NCI-H2107 treated with DMSO at 0.1 percent for 48 hours (cell line): Measurements from ENCODE around the gene CNOT8.
"Not testable (repeated sequence)": the region's sequence is repeated elsewhere in the genome, so short reads cannot be mapped to it uniquely, and the experiment has no call there.

Experiments
- DNase-seq: peaks from one replicate; lab custom pipeline; 2025; ENCODE audit not compliant: unreplicated experiment; lab: John Stamatoyannopoulos, UW

CNOT8 gene

DNA sequence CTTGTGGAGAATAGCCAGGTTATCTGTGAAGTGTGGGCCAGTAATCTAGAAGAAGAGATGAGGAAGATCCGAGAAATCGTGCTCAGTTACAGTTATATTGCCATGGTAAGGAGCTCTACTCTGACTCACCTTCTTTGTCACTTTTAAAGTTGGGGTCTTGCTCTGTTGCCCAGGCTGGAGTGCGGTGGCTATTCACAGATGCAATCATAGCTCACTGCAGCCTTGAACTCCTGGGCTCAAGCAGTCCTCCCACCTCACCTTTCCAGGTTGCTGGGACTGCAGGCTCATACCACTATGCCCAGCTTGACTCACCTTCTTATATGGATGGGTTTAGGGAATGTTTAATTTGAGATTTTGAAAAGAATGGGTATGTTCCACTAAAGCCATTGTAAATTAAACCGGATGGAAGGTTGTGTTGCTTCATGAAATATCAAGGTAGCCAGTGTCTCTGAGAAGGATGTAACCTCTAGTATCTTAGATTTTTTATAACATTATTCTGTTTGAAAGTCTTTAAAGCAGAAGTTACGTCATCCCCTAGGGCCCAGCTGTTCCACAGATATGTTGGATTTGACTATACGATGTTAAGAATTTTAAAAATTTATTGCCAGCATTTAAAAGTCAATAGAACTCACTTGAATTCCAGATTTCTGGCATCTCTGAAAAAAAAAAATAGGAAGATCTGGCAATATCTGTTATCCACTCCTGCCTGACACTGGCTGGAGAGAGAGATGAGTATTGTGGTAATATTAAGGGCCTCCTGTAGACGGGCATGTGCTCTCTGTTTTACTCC lies 5.1 kb downstream of the CNOT8 start:
- no peak for DNase-seq

DNA sequence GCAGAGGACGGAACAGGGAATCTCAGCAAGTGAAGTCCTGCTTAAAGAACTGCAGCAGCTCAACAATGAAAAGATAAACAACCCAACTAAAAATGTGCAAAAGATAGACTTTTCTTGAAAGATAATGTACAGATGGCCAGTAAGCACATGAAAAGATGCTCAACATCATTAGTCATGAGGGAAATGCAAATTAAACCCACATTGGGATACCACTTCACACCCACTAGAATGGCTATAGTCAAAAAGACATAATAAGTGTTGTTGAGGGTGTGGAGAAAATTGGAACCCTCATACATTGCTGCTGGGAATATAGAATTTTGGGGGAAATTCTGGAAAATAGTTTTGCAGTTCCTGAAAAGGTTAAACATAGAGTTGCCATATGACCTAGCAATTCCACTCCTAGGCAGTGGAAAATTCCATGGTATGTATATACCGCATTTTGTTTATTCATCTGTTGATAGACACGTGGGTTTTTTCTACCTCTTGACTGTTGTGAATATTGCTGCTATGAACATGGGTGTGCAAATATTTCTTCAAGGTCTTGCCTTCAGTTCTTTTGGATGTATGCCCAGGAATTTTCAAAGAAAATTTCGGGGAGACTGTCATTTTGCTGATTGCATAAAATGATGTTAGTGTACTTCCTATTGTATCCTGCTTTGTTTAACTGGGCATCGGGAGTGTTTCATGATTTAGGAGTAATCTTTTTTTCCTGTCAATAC lies 7.2 kb downstream of the CNOT8 start:
- DNase-seq = no peak

DNA sequence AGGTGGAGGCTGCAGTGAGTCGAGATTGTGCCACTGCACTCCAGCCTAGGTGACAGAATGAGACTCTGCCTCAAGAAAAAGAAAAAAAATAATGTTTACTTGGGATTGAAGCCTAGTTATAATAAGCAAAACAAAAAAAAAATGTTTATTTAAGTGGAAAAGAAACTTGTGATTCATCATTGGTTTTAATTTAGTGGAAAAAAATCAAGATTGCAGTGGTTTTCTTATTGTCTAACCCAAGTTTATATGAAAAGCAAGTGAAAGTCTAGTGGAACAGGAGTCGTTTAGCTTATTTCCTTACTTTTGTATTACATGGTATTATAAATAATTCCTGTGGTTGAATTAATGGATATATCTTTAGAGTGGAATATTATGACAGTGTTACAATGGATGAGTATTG lies 8.4 kb downstream of the CNOT8 start:
- DNase-seq = no peak

DNA sequence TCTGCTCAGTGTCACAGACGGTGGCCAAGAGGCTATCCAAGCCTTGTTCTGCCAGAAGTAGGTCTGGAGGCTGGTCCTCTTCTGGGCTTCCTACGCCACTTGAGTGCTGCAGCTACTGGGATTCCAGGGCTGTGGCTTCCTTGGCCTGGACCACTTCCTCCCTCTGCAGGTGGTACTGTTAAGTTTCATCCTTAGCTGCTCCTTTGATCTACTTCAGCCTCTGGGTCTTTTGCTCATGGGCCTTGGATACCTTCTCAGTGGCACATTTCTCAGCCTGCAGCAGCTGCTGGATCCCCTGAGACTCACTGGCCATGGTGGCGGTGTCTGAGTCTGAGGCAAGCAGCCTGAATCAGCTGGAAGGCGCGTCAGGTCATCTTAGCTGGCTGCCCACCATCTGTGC lies 10.3 kb downstream of the CNOT8 start:
- DNase-seq = no peak

- DNase-seq = no peak
Measured at GRCh38 chr5:154871734-154872133, 13.3 kb downstream of the CNOT8 start.

- DNase-seq = no peak
Measured at GRCh38 chr5:154873791-154874331, 15.4 kb downstream of the CNOT8 start.

- no peak for DNase-seq
Measured at GRCh38 chr5:154878642-154879335, 20.4 kb downstream of the CNOT8 start.

GRCh38 chr5:154881986-154882385 lies 23.6 kb downstream of the CNOT8 start:
- DNase-seq = no peak

GRCh38 chr5:154884424-154884823 lies 26.0 kb downstream of the CNOT8 start:
- no peak for DNase-seq

GRCh38 chr5:154885439-154885838 lies 27.0 kb downstream of the CNOT8 start:
- no peak for DNase-seq

- DNase-seq = no peak
Measured at GRCh38 chr5:154892369-154892771, 33.9 kb downstream of the CNOT8 start.

GRCh38 chr5:154893381-154893780 lies 35.0 kb downstream of the CNOT8 start:
- no peak for DNase-seq

GRCh38 chr5:154895606-154896561 lies 37.5 kb downstream of the CNOT8 start:
- no peak for DNase-seq

DNA sequence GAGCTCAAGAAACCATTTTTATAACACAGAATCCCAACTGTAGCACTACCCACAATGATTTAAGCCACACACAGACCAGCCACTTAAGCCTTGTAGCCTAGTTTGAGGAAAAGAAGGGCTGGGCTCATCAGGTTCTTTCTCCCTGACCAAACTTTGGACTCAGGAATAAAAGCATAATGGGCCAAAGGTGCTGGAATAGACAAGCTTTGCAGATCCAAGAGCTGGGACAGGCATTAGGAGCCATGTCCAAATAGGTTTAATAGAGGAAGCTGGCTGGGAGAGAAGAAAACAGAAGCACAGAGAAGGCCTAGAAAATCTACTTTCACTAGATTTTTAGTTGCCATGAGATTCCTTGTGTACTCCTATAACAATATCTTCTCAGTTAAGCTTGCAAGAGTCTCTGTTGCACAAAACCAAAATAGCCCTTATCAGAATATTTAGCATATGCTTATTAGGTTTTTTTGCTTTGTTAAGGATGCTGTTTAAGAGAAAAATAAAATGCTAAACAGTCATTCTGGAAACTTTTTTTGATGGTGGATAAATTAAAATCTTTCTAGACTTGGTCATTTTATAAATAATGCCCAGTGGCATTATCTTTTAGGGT lies 38.2 kb downstream of the CNOT8 start:
- DNase-seq = no peak

GRCh38 chr5:154898210-154898609 lies 39.8 kb downstream of the CNOT8 start:
- DNase-seq = no peak

DNA sequence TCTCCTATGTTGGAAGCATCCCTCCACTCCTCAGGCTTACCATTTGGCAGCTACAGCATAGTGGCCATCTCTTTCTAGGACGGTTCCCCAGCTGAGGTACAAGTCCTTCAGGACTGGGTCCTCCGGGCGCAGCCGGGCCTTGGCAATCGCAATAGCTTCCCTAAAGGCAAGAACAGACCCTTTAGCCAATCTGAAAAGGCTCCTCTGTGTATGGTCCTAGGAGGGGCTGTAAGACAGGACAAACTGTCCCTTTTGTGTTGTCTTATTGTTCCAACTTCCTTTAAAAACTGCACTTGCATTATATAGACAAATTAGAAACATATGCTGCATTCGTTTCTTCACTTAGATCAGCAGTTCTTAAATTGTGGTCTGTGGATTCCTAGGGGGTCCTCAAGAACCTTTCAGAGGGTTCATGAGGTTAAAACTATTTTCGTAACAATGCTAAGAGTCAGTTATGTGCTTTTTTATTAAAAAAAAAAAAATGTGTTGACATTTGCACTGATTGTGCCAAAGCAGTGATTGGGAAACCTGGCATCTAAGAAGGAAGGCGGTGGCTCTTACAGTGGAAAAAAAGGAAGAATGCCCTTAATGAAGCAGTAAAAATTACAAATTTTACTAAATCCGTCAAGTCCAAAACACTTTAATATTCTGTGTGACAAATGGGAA lies 40.9 kb downstream of the CNOT8 start:
- DNase-seq = no peak

- no peak for DNase-seq
Measured at GRCh38 chr5:154900066-154900465, 41.6 kb downstream of the CNOT8 start.

- DNase-seq = no peak
Measured at GRCh38 chr5:154901276-154901675, 42.8 kb downstream of the CNOT8 start.

DNA sequence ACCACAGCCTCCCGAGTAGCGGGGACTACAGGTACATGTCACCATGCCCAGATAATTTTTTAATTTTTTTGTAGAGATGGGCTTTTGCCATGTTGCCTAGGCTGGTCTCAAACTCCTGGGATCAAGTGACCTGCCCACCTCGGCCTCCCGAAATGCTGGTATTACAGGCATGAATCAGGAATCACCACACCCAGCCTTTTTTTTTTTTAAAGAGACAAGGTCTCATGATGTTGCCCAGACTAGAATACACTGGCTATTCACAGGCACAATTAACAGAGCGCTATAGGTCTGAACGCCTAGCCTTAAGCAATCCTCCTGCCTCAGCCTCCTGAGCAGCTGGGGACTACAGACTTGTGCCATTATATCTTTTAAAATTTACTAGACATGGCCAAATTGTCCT lies 43.5 kb downstream of the CNOT8 start:
- DNase-seq = no peak

- not testable (repeated sequence) for DNase-seq
Measured at GRCh38 chr5:154905601-154906000, 47.2 kb downstream of the CNOT8 start.
